Esophagus squamous epithelium (tissue), 5 donors: Measurements from ENCODE around the gene CAVIN2. TPM values are rescaled to one million over a fixed set of nuclear protein-coding genes. Genes with fewer than 3 reads are reported as not detected.

Experiments used
- DNase-seq: peaks from one replicate; lab custom pipeline; 2025; lab: John Stamatoyannopoulos, UW
- H3K27ac ChIP-seq, 4 donors: fragments of 200-600 bp; sonication (generic); one replicate each; pipeline ENCODE4 v1.5.1; 2016 to 2019; ENCODE audit warnings: mild to moderate bottlenecking in 1 of 4
- H3K27me3 ChIP-seq, 4 donors: fragments of 200-600 bp; sonication (generic); 1 replicate in 3 of 4; 2 replicates in 1 of 4; pipeline versions ENCODE4 v1.5.1 to v1.6.0; 2017 to 2021; ENCODE audit warnings: antibody characterized with exemption in 1 of 4
- H3K36me3 ChIP-seq, 3 donors: fragments of 200-600 bp; sonication (generic); one replicate each; pipeline ENCODE4 v1.5.1; 2016 to 2019
- H3K4me1 ChIP-seq, 3 donors: fragments of 200-600 bp; sonication (generic); one replicate each; pipeline ENCODE4 v1.5.1; 2017 to 2019
- H3K4me3 ChIP-seq, 4 donors: fragments of 200-600 bp; sonication (generic); 1 replicate in 3 of 4; 2 replicates in 1 of 4; pipeline ENCODE4 v1.5.1; 2016 to 2019; ENCODE audit warnings: mild to moderate bottlenecking in 2 of 4, moderate library complexity in 1 of 4
- H3K9me3 ChIP-seq, 3 donors: fragments of 200-600 bp; sonication (generic); one replicate each; pipeline ENCODE4 v1.5.1; 2016 to 2019
- POLR2A ChIP-seq, 4 donors: fragments of 450-650 bp; IDR thresholded peaks; one replicate each; pipeline ENCODE4 v1.6.1; 2017; ENCODE audit warnings: antibody characterized with exemption in 4 of 4, mild to moderate bottlenecking in 4 of 4, moderate library complexity in 3 of 4
- WGBS, 2 donors: methylation state at CpG; one replicate each; pipeline ENCODE4 v1.1.5; 2018; 5-methylcytosine and 5-hydroxymethylcytosine counted together
- intact Hi-C: fragments of 100-400 bp; cut with DNase I; formaldehyde crosslinking; loops from one replicate; pipeline ENCODE4 v1.15.0; 2022
- total RNA-seq, 4 donors: library from RNA; depleted of rRNA; stranded (reverse); fragments of >200 nt; gene quantifications; one replicate each; pipeline ENCODE4 v1.1.0, GENCODE V29; 2016
- TF ChIP-seq, protein P1 (sequence below), 6 experiments: fragments of 450-650 bp in 4 of 6; fragments of 200-600 bp in 2 of 6; sonication (generic) in 2 of 6; IDR thresholded peaks; one replicate each; pipeline ENCODE4 v1.5.1; 2016 to 2019; ENCODE audit warnings: antibody characterized with exemption in 6 of 6, mild to moderate bottlenecking in 4 of 6, moderate library complexity in 4 of 6
- donor health status: DM: yes; HTN: yes; CAD: no.

The CAVIN2 gene, protein sequence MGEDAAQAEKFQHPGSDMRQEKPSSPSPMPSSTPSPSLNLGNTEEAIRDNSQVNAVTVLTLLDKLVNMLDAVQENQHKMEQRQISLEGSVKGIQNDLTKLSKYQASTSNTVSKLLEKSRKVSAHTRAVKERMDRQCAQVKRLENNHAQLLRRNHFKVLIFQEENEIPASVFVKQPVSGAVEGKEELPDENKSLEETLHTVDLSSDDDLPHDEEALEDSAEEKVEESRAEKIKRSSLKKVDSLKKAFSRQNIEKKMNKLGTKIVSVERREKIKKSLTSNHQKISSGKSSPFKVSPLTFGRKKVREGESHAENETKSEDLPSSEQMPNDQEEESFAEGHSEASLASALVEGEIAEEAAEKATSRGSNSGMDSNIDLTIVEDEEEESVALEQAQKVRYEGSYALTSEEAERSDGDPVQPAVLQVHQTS
- total RNA-seq: 10 to 100 TPM; 12.4 to 50.7 (median 16.6) TPM

DNA sequence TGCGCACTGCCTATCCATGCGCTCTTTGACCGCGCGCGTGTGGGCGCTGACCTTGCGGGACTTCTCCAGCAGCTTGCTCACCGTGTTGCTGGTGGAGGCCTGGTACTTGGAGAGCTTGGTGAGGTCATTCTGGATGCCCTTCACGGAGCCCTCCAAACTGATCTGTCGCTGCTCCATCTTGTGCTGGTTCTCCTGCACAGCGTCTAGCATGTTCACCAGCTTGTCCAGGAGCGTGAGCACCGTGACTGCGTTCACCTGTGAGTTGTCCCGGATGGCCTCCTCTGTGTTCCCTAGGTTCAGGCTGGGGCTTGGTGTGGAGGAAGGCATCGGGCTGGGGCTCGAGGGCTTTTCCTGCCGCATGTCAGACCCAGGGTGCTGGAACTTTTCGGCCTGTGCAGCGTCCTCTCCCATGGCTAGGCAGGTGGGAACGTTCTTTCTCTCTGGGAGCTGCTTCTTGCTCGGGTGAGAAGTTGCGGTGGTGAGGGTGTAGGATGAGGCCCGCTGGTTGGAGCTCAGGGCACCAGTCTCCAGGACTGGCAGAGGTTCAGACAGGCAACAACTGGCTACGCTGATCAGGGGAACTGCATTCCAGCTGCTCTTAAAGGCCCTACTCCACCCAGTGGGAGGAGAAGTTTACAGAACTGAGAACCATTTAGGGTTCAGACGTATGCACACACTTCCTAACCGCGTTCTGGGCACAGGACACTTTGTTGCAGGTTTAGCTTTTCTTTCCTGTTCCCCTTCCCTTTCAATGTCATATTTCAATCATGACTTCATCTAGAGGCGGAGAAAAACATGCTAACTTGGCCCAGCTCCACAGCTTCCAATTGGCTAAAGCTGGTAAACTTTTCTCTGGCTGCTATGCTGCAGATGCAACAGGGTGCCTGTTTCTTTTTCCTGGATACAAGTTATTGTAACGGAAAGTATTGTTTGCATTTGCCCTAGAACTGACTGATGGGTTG is at the start of gene CAVIN2:
CAVIN2 (minus strand) TSS at position 574 of the 962 bp plus-strand sequence; CDS start at position 411, 163 bp downstream.
- WGBS, 2 donors: 3 to 17% methylated on average over 17 of the region's 31 CpGs
- Histone ChIP-seq H3K27me3 (no peaks in the 10 kb centered on the region), H3K4me3 (peak within 1 kb of the TSS; percentile 47 to 73 (median 62)), H3K9me3 (no peaks in the 10 kb centered on the region), H3K4me1 (peaks cover 8 to 75% (median 17%) of the 10 kb centered on the region in 3 donors), H3K36me3 (no peaks in the 10 kb centered on the region), H3K27ac (peak within 1 kb of the TSS; percentile 87 to 94 (median 90))
- no peak for DNase-seq
- peak in 2 of 4 donors; percentile 71 to 88 for TF ChIP-seq POLR2A (IDR thresholded peaks at IDR 0.05)
- TF ChIP-seq, protein P1, sequence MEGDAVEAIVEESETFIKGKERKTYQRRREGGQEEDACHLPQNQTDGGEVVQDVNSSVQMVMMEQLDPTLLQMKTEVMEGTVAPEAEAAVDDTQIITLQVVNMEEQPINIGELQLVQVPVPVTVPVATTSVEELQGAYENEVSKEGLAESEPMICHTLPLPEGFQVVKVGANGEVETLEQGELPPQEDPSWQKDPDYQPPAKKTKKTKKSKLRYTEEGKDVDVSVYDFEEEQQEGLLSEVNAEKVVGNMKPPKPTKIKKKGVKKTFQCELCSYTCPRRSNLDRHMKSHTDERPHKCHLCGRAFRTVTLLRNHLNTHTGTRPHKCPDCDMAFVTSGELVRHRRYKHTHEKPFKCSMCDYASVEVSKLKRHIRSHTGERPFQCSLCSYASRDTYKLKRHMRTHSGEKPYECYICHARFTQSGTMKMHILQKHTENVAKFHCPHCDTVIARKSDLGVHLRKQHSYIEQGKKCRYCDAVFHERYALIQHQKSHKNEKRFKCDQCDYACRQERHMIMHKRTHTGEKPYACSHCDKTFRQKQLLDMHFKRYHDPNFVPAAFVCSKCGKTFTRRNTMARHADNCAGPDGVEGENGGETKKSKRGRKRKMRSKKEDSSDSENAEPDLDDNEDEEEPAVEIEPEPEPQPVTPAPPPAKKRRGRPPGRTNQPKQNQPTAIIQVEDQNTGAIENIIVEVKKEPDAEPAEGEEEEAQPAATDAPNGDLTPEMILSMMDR (IDR thresholded peaks at IDR 0.05): peak in 3 of 6 experiments; percentile 6 to 32 (median 7)
- intact Hi-C loops: no loop called here

DNA sequence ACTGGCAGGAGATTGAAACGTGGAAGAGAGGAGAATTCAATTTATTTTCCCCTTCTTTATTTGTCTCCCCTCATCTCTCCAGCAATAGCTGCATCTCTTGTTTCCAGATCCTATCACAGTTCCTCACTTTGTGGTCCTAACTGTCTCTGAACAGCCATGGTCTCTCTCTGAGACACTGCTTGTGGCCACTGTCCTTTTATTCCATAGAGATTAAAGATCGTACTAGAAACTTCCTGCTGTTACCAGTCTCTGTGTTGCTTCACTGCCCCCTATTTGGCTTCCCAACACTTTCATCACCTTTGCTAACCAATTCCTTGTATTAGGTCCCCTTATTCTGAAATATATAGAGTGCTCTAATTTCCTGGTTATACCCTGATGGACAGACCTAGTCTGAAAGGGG is 48.9 kb upstream of the CAVIN2 start:
- no peak for DNase-seq

DNA sequence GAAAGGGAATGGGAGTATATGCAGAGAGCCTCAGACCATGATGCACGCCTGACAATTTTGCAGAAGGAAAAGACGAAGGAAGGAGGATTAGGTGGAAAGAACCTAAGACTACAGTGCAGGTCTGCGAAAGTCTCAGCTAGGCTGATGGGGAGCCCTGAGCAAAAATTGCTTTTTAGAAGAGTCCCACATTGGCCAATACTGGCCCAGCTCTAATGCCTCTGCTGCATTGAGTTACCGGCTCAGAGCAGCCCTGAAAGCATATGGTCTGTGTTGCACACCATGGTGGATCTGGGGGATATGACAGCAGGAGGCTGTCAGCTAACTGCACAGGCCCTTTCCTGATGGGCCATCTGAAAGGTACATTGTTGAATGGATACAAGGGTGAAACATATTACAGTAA is 48.3 kb upstream of the CAVIN2 start:
- H3K27me3 ChIP-seq: no peaks in the 10 kb centered on the region
- TF ChIP-seq, protein P1 (IDR thresholded peaks at IDR 0.05): no peak
- TF ChIP-seq POLR2A (IDR thresholded peaks at IDR 0.05): no peak
- no peaks in the 10 kb centered on the region for H3K36me3 ChIP-seq
- H3K9me3 ChIP-seq: no peaks in the 10 kb centered on the region
- no peak overlapping the region for H3K4me3 ChIP-seq
- DNase-seq: no peak
- H3K4me1 ChIP-seq: peaks cover 5 to 52% (median 34%) of the 10 kb centered on the region in 3 donors
- intact Hi-C loops: no loop called here
- 65 to 67% methylated on average over 4 of the region's 4 CpGs for WGBS, 2 donors
- H3K27ac ChIP-seq: peak overlapping the region; percentile 33 to 65 (median 62)

More for the DNA sequence above, 48.9 kb upstream of the CAVIN2 start:
- H3K4me1 ChIP-seq: peaks cover 6 to 52% (median 34%) of the 10 kb centered on the region in 3 donors
- H3K27ac ChIP-seq: peak overlapping the region; percentile 33 to 65 (median 62)
- 25 to 33% methylated on average over 2 of the region's 2 CpGs for WGBS, 2 donors
- no peak for TF ChIP-seq POLR2A (IDR thresholded peaks at IDR 0.05)
- TF ChIP-seq, protein P1 (IDR thresholded peaks at IDR 0.05): no peak
- intact Hi-C loops: no loop called here
- H3K4me3 ChIP-seq: no peak overlapping the region
- no peaks in the 10 kb centered on the region for H3K9me3 ChIP-seq
- H3K27me3 ChIP-seq: no peaks in the 10 kb centered on the region
- no peaks in the 10 kb centered on the region for H3K36me3 ChIP-seq

DNA sequence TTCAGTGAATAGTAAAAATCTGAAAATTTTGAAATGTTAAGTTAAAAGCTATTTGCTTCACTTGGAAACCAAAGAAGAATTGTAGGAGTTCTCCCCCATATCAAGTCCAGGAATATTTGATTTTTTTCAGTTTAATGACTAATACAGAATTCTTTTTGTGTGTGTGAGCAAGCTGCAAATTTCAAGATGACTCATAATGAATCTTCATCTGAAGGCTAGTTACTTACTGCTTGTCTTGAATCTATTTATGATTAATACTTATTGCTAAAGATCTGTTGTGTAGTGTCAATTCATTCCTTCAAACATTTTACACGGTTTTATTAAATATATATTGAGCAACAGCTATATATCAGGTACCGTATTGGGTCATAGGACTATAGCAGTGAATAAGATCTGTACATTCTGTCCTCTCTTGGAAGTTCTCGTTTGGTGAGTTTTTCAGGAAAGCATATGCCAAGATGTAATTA is 47.8 kb upstream of the CAVIN2 start:
- Histone ChIP-seq H3K27ac (peak overlapping the region in 3 of 4 donors; percentile 25 to 65 (median 62)), H3K4me3 (no peak overlapping the region), H3K36me3 (no peaks in the 10 kb centered on the region), H3K27me3 (no peaks in the 10 kb centered on the region), H3K4me1 (peaks cover 4 to 48% (median 31%) of the 10 kb centered on the region in 3 donors), H3K9me3 (no peaks in the 10 kb centered on the region)
- TF ChIP-seq, protein P1 (IDR thresholded peaks at IDR 0.05): no peak
- no peak for TF ChIP-seq POLR2A (IDR thresholded peaks at IDR 0.05)
- intact Hi-C loops: no loop called here
- DNase-seq: no peak
- 20 to 28% methylated on average over 3 of the region's 3 CpGs for WGBS, 2 donors
